Esophagus muscularis mucosa (tissue), 4 donors: Measurements from ENCODE around the gene SPCS3.

ENCODE experiments used
- EP300 ChIP-seq: sonication (generic); formaldehyde crosslinking; IDR thresholded peaks from one replicate; pipeline ENCODE4 v1.6.1; 2017; ENCODE audit warnings: antibody characterized with exemption
- POLR2A ChIP-seq: fragments of 450-650 bp; IDR thresholded peaks from one replicate; pipeline ENCODE4 v1.6.1; 2017; ENCODE audit warnings: antibody characterized with exemption, moderate library complexity, mild to moderate bottlenecking, low read depth
- POLR2AphosphoS5 ChIP-seq, 2 donors: sonication (generic); formaldehyde crosslinking; IDR thresholded peaks; one replicate each; pipeline ENCODE4 v1.6.1; 2017; ENCODE audit warnings: antibody characterized with exemption in 2 of 2
- TF ChIP-seq, protein P1 (sequence below), 3 experiments: fragments of 200-600 bp in 2 of 3; fragments of 450-650 bp in 1 of 3; sonication (generic) in 2 of 3; IDR thresholded peaks; one replicate each; pipeline ENCODE4 v1.5.1; 2017 to 2019; ENCODE audit warnings: antibody characterized with exemption in 3 of 3, mild to moderate bottlenecking in 2 of 3, moderate library complexity in 1 of 3

DNA sequence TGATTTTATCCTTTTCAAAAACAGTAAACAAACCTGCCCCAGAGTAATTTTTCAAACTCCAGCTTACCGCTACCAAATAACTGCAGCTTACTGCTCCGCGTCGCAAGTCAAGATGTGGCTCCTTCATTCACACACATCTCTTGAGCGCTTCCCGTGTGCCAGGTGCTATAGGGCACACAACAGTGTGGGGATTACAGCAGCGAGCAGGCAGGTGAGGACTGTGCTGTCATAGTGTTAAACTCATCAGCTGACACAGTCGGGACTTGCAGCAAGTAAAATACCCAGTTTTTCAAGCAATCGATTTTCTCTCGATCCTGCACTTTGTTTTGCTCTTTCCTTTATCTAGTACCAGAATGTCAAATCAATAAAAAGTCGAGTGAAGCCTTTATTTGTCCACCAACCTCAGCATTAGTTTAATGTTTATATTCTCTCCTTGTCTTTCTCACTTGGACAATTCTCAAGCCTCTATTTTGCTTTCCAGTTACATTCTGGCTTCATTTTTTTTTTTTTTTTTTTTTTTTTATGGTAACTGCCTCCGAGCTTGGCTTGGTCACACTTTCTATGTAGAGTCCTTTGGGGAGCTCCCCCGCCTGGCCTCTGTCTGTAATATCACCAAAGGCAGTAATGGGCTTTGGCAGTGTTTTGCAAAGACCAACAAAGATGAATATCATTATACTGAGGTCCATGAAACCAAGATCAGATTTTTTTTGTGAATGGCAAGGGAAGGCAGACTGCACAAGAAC lies 42.4 kb upstream of the SPCS3 start:
- TF ChIP-seq POLR2AphosphoS5 (IDR thresholded peaks at IDR 0.05) (no peak), POLR2A (no peak), EP300 (no peak)
- TF ChIP-seq, protein P1, sequence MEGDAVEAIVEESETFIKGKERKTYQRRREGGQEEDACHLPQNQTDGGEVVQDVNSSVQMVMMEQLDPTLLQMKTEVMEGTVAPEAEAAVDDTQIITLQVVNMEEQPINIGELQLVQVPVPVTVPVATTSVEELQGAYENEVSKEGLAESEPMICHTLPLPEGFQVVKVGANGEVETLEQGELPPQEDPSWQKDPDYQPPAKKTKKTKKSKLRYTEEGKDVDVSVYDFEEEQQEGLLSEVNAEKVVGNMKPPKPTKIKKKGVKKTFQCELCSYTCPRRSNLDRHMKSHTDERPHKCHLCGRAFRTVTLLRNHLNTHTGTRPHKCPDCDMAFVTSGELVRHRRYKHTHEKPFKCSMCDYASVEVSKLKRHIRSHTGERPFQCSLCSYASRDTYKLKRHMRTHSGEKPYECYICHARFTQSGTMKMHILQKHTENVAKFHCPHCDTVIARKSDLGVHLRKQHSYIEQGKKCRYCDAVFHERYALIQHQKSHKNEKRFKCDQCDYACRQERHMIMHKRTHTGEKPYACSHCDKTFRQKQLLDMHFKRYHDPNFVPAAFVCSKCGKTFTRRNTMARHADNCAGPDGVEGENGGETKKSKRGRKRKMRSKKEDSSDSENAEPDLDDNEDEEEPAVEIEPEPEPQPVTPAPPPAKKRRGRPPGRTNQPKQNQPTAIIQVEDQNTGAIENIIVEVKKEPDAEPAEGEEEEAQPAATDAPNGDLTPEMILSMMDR (IDR thresholded peaks at IDR 0.05): peak; percentile 50 to 62 (median 60)
